ENCODE results near the gene KCTD6.

DNA sequence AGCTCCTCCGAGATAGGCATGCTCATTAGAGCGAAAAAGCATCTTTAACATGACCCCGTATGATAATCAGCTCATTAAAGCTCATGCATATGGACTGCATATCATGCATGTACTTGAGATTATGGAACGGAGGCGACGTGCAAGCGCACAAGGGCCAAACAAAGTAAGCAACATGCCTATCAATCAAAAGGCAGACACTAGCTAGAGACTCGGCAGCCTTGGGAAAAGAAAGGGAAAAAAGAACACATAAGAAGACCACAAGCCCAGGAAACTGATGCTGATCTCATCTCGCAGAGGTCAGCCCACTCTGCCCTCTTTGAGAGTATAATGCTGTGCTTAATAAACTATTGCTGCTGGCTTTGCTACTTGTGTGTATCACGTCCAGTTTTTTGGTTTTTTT, 47.7 kb downstream of the KCTD6 start:
- TF ChIP-seq, protein P1, sequence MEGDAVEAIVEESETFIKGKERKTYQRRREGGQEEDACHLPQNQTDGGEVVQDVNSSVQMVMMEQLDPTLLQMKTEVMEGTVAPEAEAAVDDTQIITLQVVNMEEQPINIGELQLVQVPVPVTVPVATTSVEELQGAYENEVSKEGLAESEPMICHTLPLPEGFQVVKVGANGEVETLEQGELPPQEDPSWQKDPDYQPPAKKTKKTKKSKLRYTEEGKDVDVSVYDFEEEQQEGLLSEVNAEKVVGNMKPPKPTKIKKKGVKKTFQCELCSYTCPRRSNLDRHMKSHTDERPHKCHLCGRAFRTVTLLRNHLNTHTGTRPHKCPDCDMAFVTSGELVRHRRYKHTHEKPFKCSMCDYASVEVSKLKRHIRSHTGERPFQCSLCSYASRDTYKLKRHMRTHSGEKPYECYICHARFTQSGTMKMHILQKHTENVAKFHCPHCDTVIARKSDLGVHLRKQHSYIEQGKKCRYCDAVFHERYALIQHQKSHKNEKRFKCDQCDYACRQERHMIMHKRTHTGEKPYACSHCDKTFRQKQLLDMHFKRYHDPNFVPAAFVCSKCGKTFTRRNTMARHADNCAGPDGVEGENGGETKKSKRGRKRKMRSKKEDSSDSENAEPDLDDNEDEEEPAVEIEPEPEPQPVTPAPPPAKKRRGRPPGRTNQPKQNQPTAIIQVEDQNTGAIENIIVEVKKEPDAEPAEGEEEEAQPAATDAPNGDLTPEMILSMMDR (optimal IDR thresholded peaks at IDR 0.05 in 1 of 3, IDR thresholded peaks at IDR 0.05 in 1 of 3, conservative IDR thresholded peaks at IDR 0.05 in 1 of 3; ENCODE audit: extremely low read depth in 1 of 3, insufficient read depth in 2 of 3, low read length in 3 of 3): no peak
- no peak for TF ChIP-seq EZH2 (IDR thresholded peaks at IDR 0.05; ENCODE audit: low read length)

All from keratinocyte (primary cell).